Right lobe of liver (tissue), 4 donors: ENCODE data around the gene METTL25B.

ENCODE experiments used
- CTCF ChIP-seq, 4 donors: fragments of 200-600 bp in 3 of 4; fragments of 450-650 bp in 1 of 4; IDR thresholded peaks; one replicate each; pipeline versions ENCODE4 v1.5.1 to v1.8.0; 2016 to 2022; ENCODE audit warnings: antibody characterized with exemption in 4 of 4, mild to moderate bottlenecking in 2 of 4
- POLR2A ChIP-seq: fragments of 450-650 bp; IDR thresholded peaks from one replicate; pipeline ENCODE4 v1.6.1; 2017; ENCODE audit warnings: antibody characterized with exemption, mild to moderate bottlenecking
- donor health status: DM: no; HTN: no; CAD: no.
- donor health status: DM: no; HTN: no; CAD: no.
- donor health status: DM: no; HTN: yes; CAD: no.

DNA sequence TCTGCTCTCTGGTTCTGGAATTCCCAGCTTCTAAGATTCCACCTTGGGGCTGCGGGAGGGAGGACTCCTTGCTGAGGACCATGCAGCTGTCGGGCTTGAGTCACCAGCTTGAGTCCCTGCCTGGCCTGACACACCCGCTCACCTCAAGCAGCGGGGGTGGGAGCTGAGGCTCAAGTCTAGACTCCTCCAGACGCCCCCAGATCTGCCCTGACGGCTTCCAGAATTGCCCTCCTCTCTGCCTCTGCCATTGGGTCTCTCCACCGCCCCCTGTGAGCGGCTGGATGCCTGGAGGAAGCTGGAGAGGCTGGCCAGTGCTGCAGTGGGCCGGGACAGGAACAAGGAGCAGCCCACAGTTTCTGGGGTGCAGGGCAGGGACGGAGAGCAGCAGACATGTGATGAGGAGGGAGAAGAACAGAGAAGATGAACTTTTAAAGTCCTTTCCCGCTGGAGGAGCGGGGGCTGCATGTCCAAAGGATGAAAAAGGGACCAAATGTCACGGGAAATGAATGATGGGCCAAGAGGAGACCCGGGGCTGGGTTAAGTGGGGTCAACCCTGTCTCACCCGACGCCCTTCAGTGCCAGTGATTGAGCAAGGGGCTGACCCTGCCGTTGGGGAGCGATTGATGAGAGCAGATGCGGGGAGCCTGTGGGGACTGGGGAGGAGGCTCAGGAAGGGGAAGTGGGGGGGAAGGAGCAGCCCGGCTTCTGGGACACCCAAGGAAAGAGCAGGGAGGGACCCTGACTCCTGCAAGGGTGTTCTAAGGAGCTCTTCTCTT lies 36.4 kb upstream of the METTL25B start:
- TF ChIP-seq CTCF (IDR thresholded peaks at IDR 0.05): no peak
- no peak for TF ChIP-seq POLR2A
